ENCODE results near the gene COPB1.
A peak's percentile ranks its signal among the peaks of the same experiment; 100 is the strongest.

The COPB1 gene

GRCh38 chr11:14423633-14424032 is 76.0 kb downstream of the COPB1 start:
- no peak for DNase-seq (ENCODE audit: low spot score)

GRCh38 chr11:14422814-14423182 is 76.8 kb downstream of the COPB1 start:
- no peak for DNase-seq (ENCODE audit: low spot score)

GRCh38 chr11:14422052-14422813 is 77.4 kb downstream of the COPB1 start:
- DNase-seq (ENCODE audit: low spot score), result no peak

- no peak for DNase-seq (ENCODE audit: low spot score)
These were observed 79.4 kb downstream of the COPB1 start for GRCh38 chr11:14420223-14420622.

- DNase-seq (ENCODE audit: low spot score), result no peak
These were observed 80.7 kb downstream of the COPB1 start for GRCh38 chr11:14418801-14419417.

- no peak for DNase-seq (ENCODE audit: low spot score)
These were observed 81.8 kb downstream of the COPB1 start for GRCh38 chr11:14417617-14418374.

GRCh38 chr11:14417186-14417585 is 82.4 kb downstream of the COPB1 start:
- DNase-seq (ENCODE audit: low spot score), result no peak

- peak; percentile 72 for DNase-seq (ENCODE audit: low spot score)
These were observed 84.8 kb downstream of the COPB1 start for GRCh38 chr11:14414470-14415461.

GRCh38 chr11:14413307-14414069 is 86.1 kb downstream of the COPB1 start:
- no peak for DNase-seq (ENCODE audit: low spot score)

GRCh38 chr11:14411818-14412217 is 87.8 kb downstream of the COPB1 start:
- DNase-seq (ENCODE audit: low spot score), result no peak

- no peak for DNase-seq (ENCODE audit: low spot score)
These were observed 89.7 kb downstream of the COPB1 start for GRCh38 chr11:14409891-14410290.

GRCh38 chr11:14408612-14409011 is 91.0 kb downstream of the COPB1 start:
- no peak for DNase-seq (ENCODE audit: low spot score)
